A673 (cell line): ENCODE results near the gene UVRAG.

Experiments used
- CTCF ChIP-seq: fragments of 300-800, 200-600 bp; sonication (generic); conservative IDR thresholded peaks from 2 replicates; pipeline ENCODE4 v1.5.1; 2017; ENCODE audit warnings: low read depth, mild to moderate bottlenecking, antibody characterized with exemption, low read length, moderate library complexity, mixed read lengths
- EZH2 ChIP-seq: fragments of 200-600 bp; sonication (generic); IDR thresholded peaks from 2 replicates; pipeline ENCODE4 v1.6.1; 2017; ENCODE audit warnings: borderline replicate concordance, low read depth, mild to moderate bottlenecking, mixed read lengths, antibody characterized with exemption, low read length; ENCODE audit not compliant: poor library complexity, severe bottlenecking

GRCh38 chr11:75931124-75931523 is 116.1 kb downstream of the UVRAG start:
- TF ChIP-seq CTCF = no peak
- TF ChIP-seq EZH2 = no peak
